T1000 (cell line): ENCODE results near the gene VWA1.
"Not testable (repeated sequence)": the region's sequence is repeated elsewhere in the genome, so short reads cannot be mapped to it uniquely, and the experiment has no call there.

ENCODE experiments used
- DNase-seq: peaks from one replicate; lab custom pipeline; 2025; ENCODE audit warnings: mixed read lengths; lab: John Stamatoyannopoulos, UW

VWA1 gene

DNA sequence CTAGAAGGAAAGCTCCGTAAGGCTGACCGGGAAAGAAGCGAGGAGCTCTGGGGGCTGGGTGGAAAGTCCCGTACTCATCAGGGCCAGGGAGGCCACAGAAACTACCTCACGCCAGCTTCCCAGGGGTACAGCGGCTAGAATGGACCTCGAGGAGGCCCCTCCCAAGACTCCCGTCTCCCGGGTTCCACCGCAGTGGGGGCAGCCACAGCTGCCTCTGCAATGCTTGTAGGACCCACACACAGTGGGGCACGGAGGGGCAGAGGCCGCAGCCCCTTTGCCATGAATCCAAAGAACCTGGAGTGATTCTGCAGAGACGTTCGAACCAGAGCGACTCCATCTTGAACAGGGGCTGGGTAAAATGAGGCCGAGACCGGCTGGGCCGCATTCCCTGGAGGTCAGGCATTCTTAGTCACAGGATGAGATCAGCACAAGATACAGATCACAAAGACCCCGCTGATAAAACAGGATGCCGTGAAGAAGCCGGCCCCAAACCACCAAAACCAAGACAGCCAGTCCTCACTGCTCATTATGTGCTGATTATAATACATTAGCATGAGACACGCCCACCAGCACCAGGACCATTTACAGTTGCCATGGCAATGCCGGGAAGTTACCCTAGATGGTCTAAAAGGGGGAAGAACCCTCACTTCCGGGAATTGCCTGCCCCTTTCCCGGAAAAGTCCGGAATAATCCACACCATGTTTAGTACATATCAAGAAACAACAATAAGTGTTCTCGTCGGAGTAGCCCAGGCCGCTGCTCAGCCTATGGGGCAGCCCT is 12.8 kb upstream of the VWA1 start:
- peak; percentile 20 for DNase-seq

DNA sequence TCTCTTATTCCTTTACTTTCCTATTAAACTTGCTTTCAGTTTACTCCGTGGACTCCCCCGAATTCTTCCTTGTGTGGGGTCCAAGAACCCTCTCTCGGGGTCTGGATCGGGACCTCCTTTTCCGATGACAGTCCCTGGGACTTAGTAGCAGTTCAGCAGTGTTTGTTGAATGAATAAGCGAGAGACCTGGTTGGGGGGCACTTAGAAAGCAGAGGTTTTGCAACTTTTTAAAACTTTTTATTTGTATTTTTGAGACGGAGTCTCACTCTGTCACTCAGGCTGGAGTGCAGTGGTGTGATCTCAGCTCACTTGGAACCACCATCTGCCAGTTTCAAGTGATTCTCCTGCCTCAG is 12.3 kb upstream of the VWA1 start:
- DNase-seq, result no peak

DNA sequence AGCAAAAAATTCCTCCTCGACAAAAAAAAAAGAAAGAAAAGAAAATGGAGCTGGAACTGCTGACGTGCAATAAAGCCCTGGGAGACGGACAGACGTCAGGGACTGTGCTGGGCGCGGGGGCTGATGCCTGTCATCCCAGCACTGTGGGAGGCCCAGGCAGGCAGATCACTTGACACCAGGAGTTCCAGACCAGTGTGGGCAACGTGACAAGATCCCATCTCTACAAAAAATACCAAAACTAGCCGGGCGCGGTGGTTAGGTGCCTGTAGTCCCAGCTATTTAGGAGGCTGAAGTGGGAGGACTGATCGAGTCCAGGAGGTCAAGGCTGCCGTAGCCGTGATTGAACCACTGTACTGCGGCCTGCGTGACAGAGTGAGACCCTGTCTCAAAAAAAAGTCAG is 10.8 kb upstream of the VWA1 start:
- no peak for DNase-seq

DNA sequence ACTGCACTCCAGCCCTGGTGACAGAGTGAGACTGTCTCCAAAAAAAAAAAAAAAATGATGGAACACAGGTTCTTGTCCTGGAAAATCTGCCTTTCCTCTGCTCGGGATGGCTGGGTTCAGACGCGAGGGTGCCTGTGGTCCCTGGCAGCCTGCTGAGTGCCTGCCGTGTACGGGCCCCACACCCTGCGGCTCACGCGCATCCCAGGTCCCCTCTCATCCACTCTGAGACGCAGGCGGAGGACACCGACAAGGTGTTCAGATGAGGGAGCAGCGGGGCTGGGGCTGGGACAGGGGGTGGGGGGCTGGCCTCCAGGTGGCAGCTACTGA is 10.1 kb upstream of the VWA1 start:
- DNase-seq, result no peak

DNA sequence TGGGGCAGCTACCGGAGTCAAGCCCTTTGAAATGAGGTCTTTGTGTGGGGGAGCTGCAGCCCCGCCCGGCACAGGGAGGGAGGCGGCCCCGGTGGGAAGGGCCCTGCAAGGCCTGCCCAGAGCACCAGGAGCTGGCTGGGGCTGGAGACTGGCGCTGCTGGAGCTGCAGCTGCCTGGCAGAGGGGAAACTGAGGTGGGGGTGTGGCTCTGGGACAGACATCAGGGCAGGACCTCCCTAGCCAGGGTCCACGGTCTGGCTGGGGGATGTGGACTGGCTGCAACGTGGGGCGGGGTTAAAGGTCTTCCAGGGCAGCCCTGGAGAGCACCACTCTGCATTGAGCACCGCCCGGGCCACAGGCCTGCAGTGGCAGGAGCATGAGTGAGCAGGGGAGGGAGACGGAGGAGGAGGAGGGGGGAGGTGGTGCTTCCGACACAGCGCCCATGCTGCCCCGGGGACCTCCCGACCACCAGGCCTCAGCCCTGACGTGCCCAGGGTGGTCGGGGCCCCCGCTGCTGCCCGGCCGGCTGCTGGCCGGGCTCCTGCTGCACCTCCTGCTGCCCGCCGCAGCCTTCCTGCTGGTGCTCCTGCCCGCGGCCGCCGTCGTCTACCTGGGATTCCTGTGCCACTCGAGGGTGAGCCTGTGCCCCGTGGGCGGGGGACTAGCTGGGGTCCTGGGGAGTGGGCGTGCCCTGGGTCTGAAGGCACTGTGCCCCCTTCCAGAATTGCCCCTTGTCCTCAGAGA is 9.6 kb upstream of the VWA1 start:
- DNase-seq, result no peak

DNA sequence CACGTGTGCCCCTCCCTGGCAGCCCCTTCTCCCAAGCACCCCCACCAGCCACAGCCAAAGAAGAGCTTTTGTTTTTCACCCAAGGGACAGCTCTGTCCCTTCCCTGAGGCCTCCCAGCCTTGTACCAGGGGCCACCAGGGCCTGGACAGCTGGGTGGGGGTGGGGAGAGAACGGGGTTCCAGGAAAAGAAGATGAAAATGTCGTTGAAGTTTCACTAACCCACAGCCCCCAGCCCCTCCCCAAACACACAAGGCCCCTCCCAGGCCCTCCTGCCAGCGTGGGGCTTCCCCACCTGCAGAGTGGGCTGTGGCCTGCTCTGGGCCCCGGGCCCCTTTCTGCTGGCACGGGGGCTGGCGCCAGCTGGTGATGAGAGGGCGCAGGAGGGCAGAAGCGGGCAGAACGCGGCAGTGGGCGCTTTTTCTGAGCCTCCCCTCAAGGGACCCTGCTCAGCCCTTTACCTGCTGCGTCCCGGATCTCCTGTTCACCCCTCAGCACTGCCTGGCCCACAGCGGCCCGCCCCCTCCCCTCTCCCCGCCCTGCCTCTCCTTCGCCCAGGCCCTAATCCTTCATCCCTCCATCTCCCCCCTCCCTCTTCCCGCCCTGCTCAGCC is 8.9 kb upstream of the VWA1 start:
- DNase-seq, result no peak

DNA sequence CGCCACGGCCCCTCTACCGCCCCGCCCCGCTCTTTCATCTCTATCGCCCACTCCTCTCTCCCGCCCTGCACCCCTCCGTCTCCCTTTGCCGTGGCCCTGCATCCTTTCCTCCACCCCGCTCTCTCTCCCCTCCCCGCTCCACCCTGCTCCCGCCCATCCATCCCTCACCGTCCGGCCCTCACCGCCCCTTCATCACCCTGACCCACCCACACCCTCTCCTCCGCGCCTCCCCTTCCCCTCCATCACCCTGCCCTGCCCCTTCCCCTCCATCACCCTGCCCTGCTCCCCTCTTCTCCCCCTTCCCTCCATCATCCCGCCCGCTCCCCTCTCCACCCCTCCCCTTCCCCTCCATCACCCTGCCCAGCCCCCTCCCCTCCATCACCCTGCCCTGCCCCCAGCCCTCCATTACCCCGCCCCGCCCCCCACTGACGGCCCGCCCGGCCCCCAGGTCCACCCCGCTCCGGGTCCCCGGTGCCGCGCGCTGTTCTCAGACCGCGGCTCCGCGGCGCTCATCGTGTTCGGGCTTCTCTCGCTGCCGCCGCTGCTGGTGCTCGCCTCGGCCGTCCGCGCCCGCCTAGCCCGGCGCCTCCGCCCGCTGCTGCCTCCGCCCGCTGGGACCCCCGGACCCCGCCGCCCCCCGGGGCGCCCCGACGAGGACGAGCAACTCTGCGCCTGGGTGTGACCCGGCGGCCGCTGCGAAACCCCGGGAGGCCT is 8.2 kb upstream of the VWA1 start:
- no peak for DNase-seq

DNA sequence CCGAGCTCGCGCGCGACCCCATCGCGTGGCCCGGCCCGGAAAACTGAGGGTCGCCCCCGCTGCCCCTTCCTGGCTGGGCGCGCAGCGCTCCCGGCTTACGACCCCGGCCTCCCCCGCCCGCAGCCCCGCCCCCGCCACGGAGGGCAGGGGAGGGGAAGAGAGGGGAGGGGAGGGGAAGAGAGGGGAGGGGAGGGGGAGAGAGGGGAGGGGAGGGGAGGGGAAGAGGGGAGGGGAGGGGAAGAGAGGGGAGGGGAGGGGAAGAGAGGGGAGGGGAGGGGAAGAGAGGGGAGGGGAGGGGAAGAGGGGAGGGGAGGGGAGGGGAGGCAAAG is 7.7 kb upstream of the VWA1 start:
- DNase-seq, result no peak

DNA sequence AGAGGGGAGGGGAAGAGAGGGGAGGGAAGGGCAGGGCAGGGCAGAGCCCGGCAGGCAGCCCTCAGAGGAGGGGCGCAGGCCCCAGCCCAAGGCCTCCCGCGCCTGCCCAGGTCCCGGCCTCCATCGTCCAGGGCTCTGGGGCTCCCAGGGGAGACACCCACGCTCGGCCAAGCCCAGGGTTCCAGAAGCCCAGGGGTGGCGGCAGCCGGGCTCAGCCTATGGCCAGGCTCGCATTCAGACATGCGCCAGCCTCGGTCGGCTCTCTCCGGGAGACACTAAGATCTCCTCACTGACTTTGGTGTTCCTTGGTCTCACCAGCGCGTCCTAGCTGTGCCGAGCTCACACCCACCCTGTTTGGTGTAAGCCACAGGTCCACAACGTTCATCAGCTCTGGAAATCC is 7.3 kb upstream of the VWA1 start:
- DNase-seq, result no peak

DNA sequence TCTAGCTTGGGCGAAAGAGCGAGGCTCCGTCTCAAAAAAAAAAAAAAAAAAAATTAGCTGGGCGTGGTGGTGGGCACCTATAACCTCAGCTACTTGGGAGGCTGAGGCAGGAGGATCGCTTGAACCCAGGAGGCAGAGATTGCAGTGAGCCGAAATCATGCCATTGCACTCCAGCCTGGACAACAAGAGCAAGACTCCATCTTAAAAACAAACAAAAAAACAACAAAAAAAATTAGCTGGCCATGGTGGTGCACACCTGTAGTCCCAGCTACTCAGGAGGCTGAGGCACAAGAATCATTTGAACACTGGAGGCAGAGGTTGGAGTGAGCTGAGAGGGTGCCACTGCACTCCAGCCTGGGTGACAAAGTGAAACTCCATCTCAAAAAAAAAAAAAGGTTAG is 6.5 kb upstream of the VWA1 start:
- not testable (repeated sequence) for DNase-seq

DNA sequence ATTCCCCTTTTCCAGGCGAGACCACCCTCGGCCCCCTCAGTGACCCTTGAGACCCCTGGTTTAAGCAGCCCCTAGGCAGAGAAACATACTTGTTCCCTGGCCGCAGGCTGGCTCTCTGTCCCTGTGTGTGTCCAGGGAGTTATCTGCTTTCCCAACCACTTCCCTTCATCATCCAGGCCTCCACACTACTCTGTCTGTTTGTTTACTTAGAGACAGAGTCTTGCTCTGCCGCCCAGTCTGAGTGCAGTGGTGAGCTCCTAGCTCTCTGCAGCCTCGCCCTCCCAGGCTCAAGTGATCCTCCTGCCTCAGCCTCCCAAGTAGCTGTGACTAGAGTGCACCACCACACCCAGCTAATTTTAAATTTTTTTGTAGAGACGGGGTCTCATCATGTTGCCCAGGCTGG is 5.8 kb upstream of the VWA1 start:
- no peak for DNase-seq

DNA sequence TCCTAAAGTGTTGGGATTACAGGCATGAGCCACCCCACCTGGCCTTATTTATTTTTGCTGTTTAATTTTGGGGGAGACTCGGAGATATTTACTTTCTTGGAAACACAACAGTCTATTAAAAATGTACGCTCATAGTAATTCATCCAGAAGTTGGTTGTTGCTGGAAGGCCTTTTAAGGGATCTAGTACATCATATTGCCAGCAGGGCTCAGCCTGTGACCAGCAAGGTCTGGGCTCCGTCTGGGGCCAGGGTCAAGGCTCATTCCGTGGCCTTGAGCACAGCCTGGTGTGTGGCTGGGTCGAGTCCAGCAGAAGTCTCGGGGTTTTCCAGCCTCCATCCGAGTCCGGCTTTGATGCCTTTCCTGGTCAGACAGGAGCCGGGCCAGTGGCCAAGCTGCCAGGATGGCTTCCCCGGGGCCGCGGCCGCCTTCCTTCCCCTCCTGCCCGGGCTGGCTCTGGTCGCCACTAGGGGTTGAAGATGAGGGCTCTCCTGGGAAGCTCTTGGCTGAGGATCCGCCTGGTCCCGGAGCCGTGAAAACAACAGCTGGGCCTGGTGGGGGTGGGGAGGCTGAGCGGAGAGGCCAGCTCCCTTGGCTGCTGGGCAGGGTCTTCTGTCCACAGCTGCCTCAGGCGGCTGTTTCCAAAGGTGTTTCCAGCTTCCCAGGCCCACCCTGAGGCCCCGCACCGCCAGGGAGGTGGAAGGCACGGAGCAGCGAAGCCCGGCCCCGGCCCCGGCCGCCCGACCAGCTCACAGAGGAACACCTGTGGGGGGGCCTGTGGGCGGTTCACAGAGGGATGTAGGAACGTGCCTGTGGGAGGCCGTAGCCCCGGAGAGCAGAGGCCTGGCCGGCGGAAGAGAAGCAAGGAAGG is 5.1 kb upstream of the VWA1 start:
- DNase-seq, result no peak

DNA sequence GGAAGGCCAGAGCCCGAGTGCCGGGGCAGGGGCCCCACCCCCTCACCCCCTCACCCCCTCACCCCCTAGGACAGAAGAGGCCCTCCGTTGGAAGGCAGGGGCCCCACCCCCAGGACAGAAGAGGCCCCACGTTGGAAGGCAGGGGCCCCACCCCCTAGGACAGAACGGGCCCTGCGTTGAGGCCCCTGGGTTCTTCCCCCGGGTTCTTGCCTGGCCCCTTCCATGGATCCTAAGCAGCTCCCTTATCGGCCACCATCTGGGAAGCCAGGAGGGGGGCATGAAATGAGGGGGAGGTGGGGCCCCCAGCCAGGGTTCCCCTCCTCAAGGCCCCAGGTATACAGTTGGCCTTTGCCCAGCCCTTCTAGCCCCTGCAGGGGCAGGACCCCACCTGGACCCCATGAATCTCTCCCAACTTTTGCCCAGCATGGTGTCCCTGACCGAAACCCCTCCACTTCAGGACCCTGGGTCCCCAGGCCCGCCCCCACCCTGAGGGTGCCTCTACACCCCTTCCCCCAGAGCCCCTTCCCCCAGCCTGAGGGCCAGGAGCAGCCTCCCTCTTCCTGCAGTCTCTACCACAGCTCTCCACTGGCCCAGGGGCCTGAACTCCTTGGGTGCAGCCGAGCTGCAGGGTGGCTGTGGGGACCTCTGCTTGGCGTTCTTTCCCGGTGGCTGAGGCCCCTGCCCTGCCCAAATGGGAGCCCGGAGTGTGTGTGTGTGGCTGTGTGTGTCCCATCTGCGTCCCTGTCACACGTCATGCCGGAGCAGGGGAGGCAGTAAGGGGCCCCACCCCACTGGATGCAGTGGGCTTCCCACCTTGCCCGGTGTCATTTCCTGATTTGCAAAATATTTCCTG is 4.3 kb upstream of the VWA1 start:
- no peak for DNase-seq

DNA sequence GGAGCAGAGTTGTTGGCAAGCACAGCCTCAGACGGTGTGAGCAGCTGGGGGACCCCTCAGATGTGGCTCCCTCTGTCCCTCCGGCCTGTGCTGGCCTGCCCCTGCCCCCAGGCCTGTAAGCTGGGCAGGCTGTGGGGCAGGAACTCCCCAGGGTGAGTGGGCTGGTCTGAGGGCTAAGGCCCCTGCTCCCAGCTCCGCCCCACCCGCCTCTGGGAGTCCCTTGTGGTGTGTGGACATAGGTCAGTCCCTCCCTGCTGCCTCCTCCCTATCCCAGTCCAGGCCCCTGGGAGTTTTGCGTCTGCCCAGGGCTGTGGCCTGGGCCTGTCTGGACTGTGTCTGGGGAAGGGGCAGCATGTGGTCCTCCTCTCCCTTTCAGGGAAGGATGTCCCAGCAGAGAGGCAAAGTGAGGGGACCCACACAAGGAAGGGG is 3.6 kb upstream of the VWA1 start:
- no peak for DNase-seq

DNA sequence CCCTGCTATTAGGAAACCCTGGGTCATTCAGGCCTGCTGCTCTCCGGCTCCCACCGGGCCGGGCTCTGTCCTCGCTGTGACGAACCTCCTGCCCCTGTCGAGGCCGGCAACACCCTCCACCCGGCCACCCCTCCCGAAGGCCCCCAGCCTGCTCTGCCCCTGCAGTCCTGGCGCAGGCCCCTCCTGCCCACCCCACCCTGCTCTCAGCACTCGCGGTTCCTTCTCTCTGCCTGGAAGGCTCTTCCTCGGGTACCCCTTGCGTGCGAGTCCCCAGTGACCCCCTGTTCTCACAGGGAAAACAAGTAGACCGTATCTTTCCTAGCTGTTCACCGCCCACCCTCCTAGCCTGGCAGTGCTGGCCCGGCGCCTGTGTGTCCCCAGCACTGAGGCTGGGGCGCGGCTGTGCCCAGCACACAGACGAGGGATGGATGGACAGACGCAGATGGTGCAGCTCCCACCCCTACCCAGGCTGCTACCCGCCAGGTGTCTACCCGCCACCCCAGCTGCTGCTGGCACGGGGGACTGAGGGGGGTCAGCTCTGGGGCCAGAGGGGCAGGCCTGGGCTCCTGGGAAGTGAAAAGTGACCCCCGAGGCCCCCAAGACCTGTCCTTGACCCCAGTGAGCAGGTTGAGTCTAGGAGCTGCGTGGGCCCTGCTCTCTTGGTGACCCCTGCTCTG is 3.1 kb upstream of the VWA1 start:
- no peak for DNase-seq

DNA sequence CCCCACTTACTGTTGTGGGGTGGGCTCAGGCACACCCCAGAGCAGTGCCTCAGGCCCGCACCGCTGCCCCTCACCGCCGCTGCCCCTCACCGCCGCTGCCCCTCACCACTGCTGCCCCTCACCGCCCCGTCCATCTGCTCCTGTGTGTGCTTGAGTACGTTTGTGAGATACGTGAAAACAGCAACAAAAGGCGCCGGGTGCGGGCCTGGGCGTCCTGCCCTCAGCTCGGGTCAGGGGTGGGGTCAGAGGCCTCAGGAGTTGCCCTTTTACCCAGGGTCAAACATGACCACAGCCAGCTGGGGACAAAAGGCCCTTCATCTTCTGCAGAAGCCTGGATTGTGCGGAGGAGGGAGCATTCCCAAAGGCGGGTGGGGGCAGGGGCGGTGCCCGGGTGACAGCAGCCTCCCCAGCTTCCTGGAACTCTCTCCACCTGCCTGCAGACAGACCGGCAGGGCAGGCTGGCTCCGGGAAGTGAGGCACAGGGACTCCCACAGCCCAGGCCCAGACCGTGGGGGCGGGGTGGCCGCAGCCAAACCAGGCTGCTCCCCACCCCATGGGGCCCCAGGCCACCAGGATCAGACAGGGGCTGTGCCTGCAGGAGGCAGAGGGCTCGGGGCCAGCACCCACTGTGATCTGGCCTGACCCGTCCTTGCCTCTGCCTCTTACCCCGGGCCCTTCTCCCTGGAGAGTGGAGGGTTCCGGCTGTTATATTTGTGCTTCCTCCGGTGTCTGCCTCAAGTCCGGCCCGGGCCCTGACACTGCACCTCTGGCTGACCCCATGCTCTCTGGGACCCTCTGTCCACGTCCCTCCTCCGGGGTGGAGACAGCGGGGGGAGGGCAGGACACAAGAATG is 2.3 kb upstream of the VWA1 start:
- no peak for DNase-seq

DNA sequence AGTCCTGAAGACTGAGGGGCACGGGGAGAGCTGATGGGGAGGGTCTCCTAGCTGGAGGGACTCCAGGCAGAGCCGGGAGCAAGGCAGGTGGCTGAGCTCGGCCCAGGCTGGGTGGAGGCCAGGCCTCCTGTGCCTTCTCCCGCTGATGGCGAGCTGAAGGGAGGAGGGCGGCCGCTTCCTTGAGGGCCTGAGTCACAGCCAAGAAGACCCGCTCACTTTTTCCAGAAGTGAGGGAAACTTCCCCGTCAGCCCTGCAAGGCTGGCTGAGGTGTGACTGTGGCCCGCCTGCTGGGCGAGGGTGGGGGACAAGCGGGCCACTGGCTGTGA is 1.7 kb upstream of the VWA1 start:
- DNase-seq, result no peak

DNA sequence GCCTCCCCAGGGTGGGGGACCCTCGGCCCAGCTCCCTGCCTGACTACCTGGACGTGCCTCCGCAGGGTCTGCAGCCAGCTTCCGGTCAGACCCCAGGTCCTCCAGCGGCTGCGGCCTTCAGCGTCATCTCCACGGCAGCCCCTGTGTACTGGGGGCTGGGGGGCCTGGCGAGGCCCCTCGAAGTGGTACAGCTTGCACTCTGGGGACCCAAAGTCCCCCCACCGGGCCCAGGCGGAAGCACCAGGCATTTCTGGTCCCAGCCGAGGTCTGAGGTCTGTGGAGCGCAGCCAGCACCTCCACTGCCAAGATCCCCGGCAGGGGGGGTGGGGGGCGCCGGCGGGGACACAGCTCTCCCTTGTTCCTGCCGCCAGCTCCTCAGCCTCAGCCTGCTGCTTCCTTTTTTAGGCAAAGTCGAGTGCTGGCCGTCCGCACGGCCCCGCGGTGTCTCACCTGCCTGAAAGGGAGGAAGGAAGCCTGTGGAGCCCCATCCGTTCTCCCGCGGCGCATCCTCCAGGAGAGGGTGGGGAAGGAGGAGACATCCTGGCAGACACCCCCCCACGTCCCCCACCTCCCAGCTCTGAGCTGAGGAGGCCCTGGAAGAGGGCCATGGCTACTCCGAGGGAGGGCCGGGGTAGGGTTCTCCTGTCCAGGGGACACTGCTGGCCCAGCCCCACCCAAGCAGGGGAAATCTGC is 1.2 kb upstream of the VWA1 start:
- no peak for DNase-seq

DNA sequence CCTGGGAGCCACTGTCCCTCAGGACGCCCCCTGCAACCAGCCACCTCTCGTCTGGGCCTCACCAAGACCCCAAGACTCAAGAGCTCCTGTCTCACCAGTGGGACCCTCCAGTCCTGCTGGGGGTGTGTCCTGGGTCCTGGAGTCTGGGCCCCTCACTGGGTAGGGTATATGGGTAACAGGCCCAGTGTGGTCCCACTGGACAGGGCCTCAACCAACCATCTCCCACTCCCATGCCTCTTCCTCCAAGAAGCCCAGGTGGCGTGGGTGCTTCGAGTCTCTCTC is 725 bp upstream of the VWA1 start:
- no peak for DNase-seq
